Keratinocyte (primary cell): ENCODE data around the gene RAPGEF1. TPM values are rescaled to one million over a fixed set of nuclear protein-coding genes. Genes with fewer than 3 reads are reported as not detected.

Experiments
- DNase-seq: peaks from one replicate; pipeline ENCODE4 v3.0.0-alpha.2; 2011; ENCODE audit warnings: low read depth, missing footprints, low spot score
- FAIRE-seq: peaks from 2 replicates; lab custom pipeline; 2011; peaks lifted over from hg19 to GRCh38; lab: Jason Lieb, UNC
- H2AFZ ChIP-seq: 2 replicates; pipeline ENCODE4 v1.6.0; 2012; ENCODE audit warnings: low read length, control low read depth, inconsistent platforms; ENCODE audit not compliant: control insufficient read depth
- H3K27ac ChIP-seq: 2 replicates; pipeline ENCODE4 v1.5.1; 2011; ENCODE audit warnings: low read length; ENCODE audit not compliant: control insufficient read depth, insufficient read depth
- H3K27me3 ChIP-seq: 3 replicates; pipeline ENCODE4 v1.6.0; 2011; ENCODE audit warnings: low read length; ENCODE audit not compliant: control insufficient read depth, insufficient read depth; ENCODE audit errors: extremely low read depth
- H3K36me3 ChIP-seq, 2 experiments: 2 replicates in 1 of 2; 3 replicates in 1 of 2; pipeline ENCODE4 v1.5.1; 2011; ENCODE audit warnings: low read length in 2 of 2, mild to moderate bottlenecking in 1 of 2; ENCODE audit not compliant: control insufficient read depth in 2 of 2, insufficient read depth in 2 of 2; ENCODE audit errors: extremely low read depth in 1 of 2
- H3K4me1 ChIP-seq: 3 replicates; pipeline ENCODE4 v1.5.1; 2011; ENCODE audit warnings: low read length; ENCODE audit not compliant: control insufficient read depth, insufficient read depth; ENCODE audit errors: extremely low read depth
- H3K4me2 ChIP-seq: 3 replicates; pipeline ENCODE4 v1.6.0; 2011; ENCODE audit warnings: low read depth, low read length; ENCODE audit not compliant: control insufficient read depth, insufficient read depth; ENCODE audit errors: extremely low read depth
- H3K4me3 ChIP-seq, 3 experiments: fragments of 200-600 bp in 1 of 3; sonication (generic) in 1 of 3; 2 replicates in 2 of 3; 3 replicates in 1 of 3; pipeline ENCODE4 v1.5.1; 2011 to 2016; ENCODE audit warnings: low read length in 3 of 3, mild to moderate bottlenecking in 3 of 3, control low read depth in 2 of 3, inconsistent platforms in 1 of 3, low read depth in 1 of 3, mixed read lengths in 1 of 3, mixed run types in 1 of 3, moderate library complexity in 1 of 3; ENCODE audit not compliant: control insufficient read depth in 2 of 3, insufficient read depth in 2 of 3; ENCODE audit errors: extremely low read depth in 1 of 3
- H3K79me2 ChIP-seq: 2 replicates; pipeline ENCODE4 v1.6.0; 2012; ENCODE audit warnings: low read length; ENCODE audit not compliant: control insufficient read depth, insufficient read depth
- H3K9ac ChIP-seq: 3 replicates; pipeline ENCODE4 v1.6.0; 2011; ENCODE audit warnings: low read length; ENCODE audit not compliant: control insufficient read depth, insufficient read depth; ENCODE audit errors: extremely low read depth
- H3K9me1 ChIP-seq: 3 replicates; pipeline ENCODE4 v1.6.0; 2011; ENCODE audit warnings: low read length; ENCODE audit not compliant: control insufficient read depth, insufficient read depth; ENCODE audit errors: extremely low read depth
- H3K9me3 ChIP-seq: 2 replicates; pipeline ENCODE4 v1.5.1; 2012; ENCODE audit warnings: low read depth, low read length; ENCODE audit not compliant: control insufficient read depth
- H4K20me1 ChIP-seq: 3 replicates; pipeline ENCODE4 v1.6.0; 2011; ENCODE audit warnings: low read length; ENCODE audit not compliant: control insufficient read depth, insufficient read depth; ENCODE audit errors: extremely low read depth
- EZH2 ChIP-seq: IDR thresholded peaks from one replicate; pipeline ENCODE4 v1.6.1; 2012; ENCODE audit warnings: inconsistent platforms, mild to moderate bottlenecking, low read length, moderate library complexity
- dilution Hi-C: fragments of 300-500 bp; cut with MboI; formaldehyde crosslinking; loops from one replicate; pipeline ENCODE4 v1.7.0; 2020; ENCODE audit warnings: low sequenced_read_pairs; ENCODE audit not compliant: extremely low pct_ligation_motif_present
- polyA plus RNA-seq, 5 experiments: library from polyadenylated mRNA; depleted of rRNA in 3 of 5; stranded (reverse) in 3 of 5; stranded (forward) in 1 of 5; unstranded in 1 of 5; fragments of >200 nt; gene quantifications; 1 replicate in 1 of 5; 2 replicates in 3 of 5; 3 replicates in 1 of 5; pipeline versions ENCODE4 v1.2.1 to v1.2.3, GENCODE V29; 2011 to 2012; ENCODE audit warnings: missing spikeins in 2 of 5, low read depth in 1 of 5, low replicate concordance in 1 of 5
- TF ChIP-seq, protein P1 (sequence below), 3 experiments: IDR thresholded peaks in 1 of 3; conservative IDR thresholded peaks in 1 of 3; optimal IDR thresholded peaks in 1 of 3; 2 replicates in 2 of 3; 3 replicates in 1 of 3; pipeline versions ENCODE3 to v1.5.1; 2011; ENCODE audit warnings: low read length in 3 of 3, mild to moderate bottlenecking in 3 of 3, moderate library complexity in 2 of 3, control low read depth in 1 of 3, inconsistent platforms in 1 of 3; ENCODE audit not compliant: insufficient read depth in 2 of 3; ENCODE audit errors: extremely low read depth in 1 of 3

Gene RAPGEF1
- polyA plus RNA-seq, 1 donor (not counting 4 experiments of a cell fraction or from before 2014, with no cell fraction given): 18.5 TPM

DNA sequence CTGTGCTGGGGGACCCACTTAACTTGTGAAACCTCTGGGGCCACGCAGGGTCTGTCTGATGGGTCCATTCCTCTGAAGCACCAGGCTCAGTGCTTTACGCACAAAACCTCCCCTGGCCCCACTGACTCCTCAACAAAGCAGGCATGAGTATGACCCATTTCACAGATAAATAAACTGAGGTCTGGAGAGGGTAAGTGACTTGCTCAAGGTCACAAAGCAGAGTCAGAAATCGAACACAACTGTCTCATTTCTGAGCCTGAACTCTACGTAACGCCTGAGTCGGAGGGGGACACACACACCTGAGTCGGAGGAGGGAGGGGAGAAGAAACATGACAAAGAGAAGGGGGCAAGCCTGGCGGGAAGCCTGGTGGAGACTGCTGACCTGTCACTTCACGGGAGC lies 48.0 kb upstream of the RAPGEF1 start:
- Histone ChIP-seq H3K4me3 (no peak overlapping the region), H3K9ac (no peak overlapping the region), H3K27me3 (peaks cover 55% of the 10 kb centered on the region), H3K4me1 (no peaks in the 10 kb centered on the region), H3K79me2 (no peaks in the 10 kb centered on the region), H4K20me1 (no peaks in the 10 kb centered on the region), H3K36me3 (no peaks in the 10 kb centered on the region), H3K9me1 (no peaks in the 10 kb centered on the region), H3K4me2 (no peak overlapping the region), H2AFZ (no peak overlapping the region), H3K27ac (no peak overlapping the region), H3K9me3 (no peaks in the 10 kb centered on the region)
- FAIRE-seq (no peak), DNase-seq (no peak)
- dilution Hi-C loops: no loop called here
- TF ChIP-seq EZH2: no peak
- TF ChIP-seq, protein P1, sequence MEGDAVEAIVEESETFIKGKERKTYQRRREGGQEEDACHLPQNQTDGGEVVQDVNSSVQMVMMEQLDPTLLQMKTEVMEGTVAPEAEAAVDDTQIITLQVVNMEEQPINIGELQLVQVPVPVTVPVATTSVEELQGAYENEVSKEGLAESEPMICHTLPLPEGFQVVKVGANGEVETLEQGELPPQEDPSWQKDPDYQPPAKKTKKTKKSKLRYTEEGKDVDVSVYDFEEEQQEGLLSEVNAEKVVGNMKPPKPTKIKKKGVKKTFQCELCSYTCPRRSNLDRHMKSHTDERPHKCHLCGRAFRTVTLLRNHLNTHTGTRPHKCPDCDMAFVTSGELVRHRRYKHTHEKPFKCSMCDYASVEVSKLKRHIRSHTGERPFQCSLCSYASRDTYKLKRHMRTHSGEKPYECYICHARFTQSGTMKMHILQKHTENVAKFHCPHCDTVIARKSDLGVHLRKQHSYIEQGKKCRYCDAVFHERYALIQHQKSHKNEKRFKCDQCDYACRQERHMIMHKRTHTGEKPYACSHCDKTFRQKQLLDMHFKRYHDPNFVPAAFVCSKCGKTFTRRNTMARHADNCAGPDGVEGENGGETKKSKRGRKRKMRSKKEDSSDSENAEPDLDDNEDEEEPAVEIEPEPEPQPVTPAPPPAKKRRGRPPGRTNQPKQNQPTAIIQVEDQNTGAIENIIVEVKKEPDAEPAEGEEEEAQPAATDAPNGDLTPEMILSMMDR (optimal IDR thresholded peaks at IDR 0.05 in 1 of 3, IDR thresholded peaks at IDR 0.05 in 1 of 3, conservative IDR thresholded peaks at IDR 0.05 in 1 of 3; ENCODE audit: extremely low read depth in 1 of 3, insufficient read depth in 2 of 3, low read length in 3 of 3): no peak

DNA sequence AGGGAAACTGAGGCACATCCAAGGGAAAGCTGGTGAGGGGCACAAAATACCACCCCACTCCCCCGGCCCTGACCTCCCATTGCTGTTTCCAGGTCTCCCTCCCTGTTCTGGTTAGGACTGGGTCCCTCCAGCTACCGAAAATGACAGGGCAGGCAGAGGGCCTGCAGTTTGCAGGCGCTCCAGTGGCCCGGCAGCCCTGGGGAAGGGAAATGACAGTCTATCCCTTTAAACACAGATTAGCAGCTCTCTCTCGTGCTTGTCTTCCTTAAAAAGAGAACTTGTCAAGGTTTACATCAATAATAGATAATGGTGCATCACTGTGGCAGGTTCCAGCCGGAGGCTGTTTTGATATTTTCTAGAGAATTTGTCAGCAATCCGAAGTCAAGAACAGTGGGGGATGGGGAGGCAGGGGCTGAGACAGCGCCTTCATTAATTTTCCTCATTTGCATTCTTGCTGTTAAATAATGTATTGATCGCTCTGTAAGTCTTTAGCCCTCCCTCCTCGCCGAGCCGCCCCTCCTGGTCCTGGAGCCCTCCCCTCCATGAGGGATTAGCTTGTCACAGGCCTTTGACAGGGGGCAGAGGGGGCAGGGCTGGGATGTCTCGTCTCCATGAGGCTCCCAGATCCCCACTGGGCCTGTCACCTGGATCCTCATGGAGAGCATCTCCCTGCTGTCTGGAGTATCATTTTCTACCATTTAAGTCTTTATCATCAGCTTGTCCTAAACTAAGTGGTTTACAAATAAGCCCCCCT lies 45.0 kb upstream of the RAPGEF1 start:
- no peaks in the 10 kb centered on the region for H3K9me1 ChIP-seq
- no peak overlapping the region for H3K4me2 ChIP-seq
- no peaks in the 10 kb centered on the region for H3K36me3 ChIP-seq
- H4K20me1 ChIP-seq: no peaks in the 10 kb centered on the region
- H3K4me1 ChIP-seq: no peaks in the 10 kb centered on the region
- H3K9me3 ChIP-seq: no peaks in the 10 kb centered on the region
- no peaks in the 10 kb centered on the region for H3K79me2 ChIP-seq
- no peak overlapping the region for H2AFZ ChIP-seq
- FAIRE-seq: no peak
- dilution Hi-C loops: no loop called here
- no peak overlapping the region for H3K27ac ChIP-seq
- peaks cover 50% of the 10 kb centered on the region for H3K27me3 ChIP-seq
- DNase-seq: no peak
- no peak overlapping the region for H3K9ac ChIP-seq
- H3K4me3 ChIP-seq: no peak overlapping the region
- TF ChIP-seq, protein P1 (optimal IDR thresholded peaks at IDR 0.05 in 1 of 3, IDR thresholded peaks at IDR 0.05 in 1 of 3, conservative IDR thresholded peaks at IDR 0.05 in 1 of 3; ENCODE audit: extremely low read depth in 1 of 3, insufficient read depth in 2 of 3, low read length in 3 of 3): no peak
- no peak for TF ChIP-seq EZH2
